HG03469 (cell line): ENCODE data around the gene GPT2.
"Not testable (repeated sequence)": the region's sequence is repeated elsewhere in the genome, so short reads cannot be mapped to it uniquely, and the experiment has no call there.

Source experiments
- ATAC-seq: cut with Tn5 transposase; IDR thresholded peaks from one replicate; pipeline ENCODE4 v1.9.1; 2021; ENCODE audit warnings: mild to moderate bottlenecking, moderate library complexity, moderate number of reproducible peaks; ENCODE audit not compliant: unreplicated experiment

GPT2 gene

GRCh38 chr16:46918400-46918799 lies 34.2 kb downstream of the GPT2 start:
- no peak for ATAC-seq

DNA sequence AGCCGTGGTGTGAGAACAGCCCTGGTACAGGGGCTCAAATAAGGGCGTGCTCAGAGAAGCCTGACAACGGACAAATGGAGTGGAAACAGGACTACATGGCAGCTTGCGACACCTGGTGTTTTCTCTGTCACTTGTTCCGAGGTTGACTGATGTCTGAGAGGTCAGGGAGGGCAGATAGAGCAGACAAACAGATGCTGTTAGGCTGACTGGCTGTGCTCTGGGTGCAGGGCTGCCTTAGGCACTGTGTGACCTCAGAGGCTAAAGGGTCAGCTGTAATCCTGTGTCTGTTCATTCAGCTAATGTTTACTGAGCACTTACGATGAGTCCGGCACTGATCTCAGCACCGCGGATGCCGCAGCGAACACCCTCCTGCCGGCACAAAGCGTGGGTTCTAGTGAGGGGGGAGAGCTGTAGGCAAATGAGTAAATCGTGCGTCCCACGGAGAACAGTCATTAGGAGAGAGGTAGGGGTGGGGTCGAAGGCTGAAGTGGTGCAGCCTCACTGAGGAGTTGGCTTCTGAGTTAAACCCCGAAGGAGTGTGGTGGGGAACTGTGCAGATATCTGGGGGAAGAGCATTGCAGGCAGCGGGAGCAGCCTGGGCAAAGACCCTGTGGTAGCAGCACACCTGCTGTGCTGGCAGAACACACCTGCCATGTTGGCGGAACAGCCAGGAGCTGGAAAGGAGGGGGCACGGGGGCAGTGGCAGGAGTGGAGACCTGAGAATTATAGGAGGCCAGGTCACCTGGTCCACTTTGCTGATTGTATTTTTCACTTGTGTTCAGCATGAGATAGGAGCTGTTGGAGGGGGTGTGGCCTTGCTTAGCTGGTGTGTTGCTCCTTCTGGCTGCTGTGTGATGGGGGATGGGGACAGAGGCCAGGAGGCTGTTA lies 35.0 kb downstream of the GPT2 start:
- ATAC-seq: peak; percentile 86

DNA sequence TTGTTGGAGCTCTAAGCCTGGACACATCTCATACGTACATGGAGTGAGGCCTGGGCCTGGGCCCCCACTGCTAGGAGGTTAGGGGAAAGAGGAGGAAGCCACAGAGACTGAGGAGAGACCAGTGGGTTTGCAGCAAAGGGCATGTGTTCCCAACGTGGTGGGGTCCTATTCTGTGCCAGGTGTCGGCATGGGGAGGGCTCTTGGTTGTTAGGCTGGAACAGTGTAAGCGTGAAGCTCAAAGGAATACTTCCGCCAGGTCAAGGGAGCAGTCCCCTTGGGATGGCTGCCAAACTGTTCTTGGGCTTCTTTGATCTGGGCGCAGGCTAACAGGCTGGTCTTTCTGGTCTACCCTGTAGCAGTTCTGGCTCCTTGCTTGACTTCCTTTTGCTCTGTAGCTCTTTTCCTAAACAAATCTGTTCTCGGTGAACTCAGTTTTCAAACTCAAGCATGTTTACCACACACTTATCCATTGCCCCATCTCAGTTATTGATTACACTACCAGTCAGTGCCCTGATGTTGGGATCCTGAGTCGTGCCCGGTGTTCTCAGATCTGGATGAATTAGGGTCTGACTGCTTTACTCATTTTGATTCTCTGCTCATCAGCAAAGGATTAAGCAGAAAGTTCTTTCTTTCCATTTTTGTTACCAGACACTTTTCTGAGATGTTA lies 36.4 kb downstream of the GPT2 start:
- no peak for ATAC-seq

- ATAC-seq: no peak
Measured at GRCh38 chr16:46922239-46922638, 38.1 kb downstream of the GPT2 start.

GRCh38 chr16:46923513-46924295 lies 39.5 kb downstream of the GPT2 start:
- no peak for ATAC-seq

DNA sequence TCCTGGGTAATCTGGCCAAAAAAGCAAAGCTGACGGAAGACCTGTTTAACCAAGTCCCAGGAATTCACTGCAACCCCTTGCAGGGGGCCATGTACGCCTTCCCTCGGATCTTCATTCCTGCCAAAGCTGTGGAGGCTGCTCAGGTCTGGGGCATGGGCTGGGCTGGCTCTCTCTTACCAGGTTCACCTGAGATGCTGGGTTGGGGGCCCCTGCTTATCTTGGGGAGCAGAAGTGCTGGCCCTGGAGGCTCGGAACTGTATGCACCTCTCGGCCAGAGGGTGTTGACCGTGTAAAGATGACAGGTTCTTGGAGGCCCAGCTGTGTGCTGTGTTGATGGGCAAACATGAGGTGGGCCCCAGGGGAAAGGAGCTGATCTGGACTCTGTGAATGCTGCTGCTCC lies 40.2 kb downstream of the GPT2 start:
- no peak for ATAC-seq

GRCh38 chr16:46926470-46927225 lies 42.5 kb downstream of the GPT2 start:
- no peak for ATAC-seq

GRCh38 chr16:46927273-46927672 lies 43.1 kb downstream of the GPT2 start:
- no peak for ATAC-seq

- no peak for ATAC-seq
Measured at GRCh38 chr16:46928811-46929210, 44.6 kb downstream of the GPT2 start.

- ATAC-seq: peak; percentile 58
Measured at GRCh38 chr16:46929378-46930332, 45.5 kb downstream of the GPT2 start.

- no peak for ATAC-seq
Measured at GRCh38 chr16:46930861-46931260, 46.7 kb downstream of the GPT2 start.

DNA sequence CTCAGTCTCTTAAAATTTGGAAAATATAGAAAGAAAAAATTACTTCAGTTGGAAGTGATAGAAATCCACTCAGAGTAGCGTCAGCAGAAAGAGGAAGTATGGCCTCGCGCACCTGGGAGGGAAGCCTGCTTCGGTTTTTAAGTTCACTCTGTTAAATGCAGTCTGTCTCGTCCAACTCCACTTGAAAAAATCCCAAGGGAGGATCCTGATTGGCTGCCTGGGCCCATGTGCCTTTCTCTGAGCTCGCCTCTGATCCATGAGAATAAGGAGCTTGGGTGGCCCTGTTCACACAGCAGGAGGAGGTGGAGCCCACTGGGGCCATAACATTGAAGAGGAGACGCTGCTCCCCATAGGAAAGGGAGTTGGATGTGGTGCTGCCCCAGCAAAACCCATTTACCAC lies 48.6 kb downstream of the GPT2 start:
- ATAC-seq: no peak

DNA sequence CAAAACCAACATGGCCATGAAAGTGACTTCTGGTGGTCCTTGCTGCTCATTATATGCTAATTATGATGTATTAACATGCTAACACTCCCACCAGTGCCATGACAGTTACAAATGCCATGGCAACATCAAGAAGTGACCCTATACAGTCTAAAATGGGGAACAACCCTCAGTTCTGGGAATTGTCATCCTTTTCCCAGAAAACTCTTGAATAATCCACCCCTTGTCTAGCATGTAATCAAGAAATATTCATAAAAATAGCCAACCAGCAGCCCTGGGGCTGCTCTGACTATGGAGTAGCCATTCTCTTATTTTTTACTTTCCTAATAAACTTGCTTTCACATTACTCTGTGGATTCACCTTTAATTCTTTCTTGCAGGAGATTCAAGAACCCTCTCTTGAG lies 53.4 kb downstream of the GPT2 start:
- ATAC-seq: no peak

GRCh38 chr16:46944713-46945112 lies 60.6 kb downstream of the GPT2 start:
- not testable (repeated sequence) for ATAC-seq

GRCh38 chr16:46947900-46948547 lies 63.9 kb downstream of the GPT2 start:
- ATAC-seq: no peak

DNA sequence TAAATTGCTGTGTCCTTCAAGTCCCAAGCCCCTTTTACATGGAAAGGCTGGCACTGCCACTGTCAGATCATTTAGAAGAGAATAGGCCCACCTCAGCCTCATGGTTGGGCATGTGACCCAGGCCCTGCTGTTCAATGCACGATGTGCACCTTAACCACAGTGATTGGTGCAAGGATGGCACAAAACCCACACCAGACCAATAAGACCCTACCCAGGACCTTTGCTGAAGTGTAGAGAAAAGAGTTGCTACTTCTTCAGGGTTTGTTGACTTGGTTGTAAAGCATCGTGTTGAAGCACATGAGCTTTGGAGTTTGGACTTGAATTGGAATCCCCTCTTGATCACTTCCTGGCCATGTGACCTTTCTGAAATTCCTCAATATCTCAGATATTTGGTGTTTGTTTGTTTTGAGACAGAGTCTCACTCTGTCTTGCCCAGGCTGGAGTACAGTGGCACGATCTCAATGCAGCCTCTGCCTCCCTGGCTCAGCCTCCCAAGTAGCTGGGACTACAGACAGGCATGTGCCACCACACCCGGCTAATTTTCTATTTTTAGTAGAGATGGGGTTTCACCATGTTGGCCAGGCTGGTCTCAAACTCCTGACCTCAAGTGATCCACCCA lies 64.5 kb downstream of the GPT2 start:
- no peak for ATAC-seq

- ATAC-seq: no peak
Measured at GRCh38 chr16:46949241-46949892, 65.2 kb downstream of the GPT2 start.

- no peak for ATAC-seq
Measured at GRCh38 chr16:46950009-46950408, 65.8 kb downstream of the GPT2 start.
